CD4-positive, alpha-beta T cell treated with Interleukin-4 for 1 hour (primary cell): ENCODE measurements around the gene ATP5PD.
"Not testable (repeated sequence)": the region's sequence is repeated elsewhere in the genome, so short reads cannot be mapped to it uniquely, and the experiment has no call there.

Source experiments
- DNase-seq, 2 donors: peaks; one replicate each; pipeline ENCODE4 v3.0.0-alpha.2; 2020 to 2022

Gene ATP5PD

GRCh38 chr17:75019146-75019545 lies 27.6 kb downstream of the ATP5PD start:
- no peak for DNase-seq

- no peak for DNase-seq
Measured at GRCh38 chr17:75013092-75013559, 33.6 kb downstream of the ATP5PD start.

GRCh38 chr17:75012346-75013091 lies 34.2 kb downstream of the ATP5PD start, which contains the start of gene MRPL58:
Gene MRPL58, plus strand, starts transcription at chr17:75012670. Its CDS starts 17 bp downstream, at chr17:75012687.
- DNase-seq = peak; percentile 82 to 83

- DNase-seq = no peak
Measured at GRCh38 chr17:75012096-75012345, 34.7 kb downstream of the ATP5PD start.

GRCh38 chr17:75011401-75012095 lies 35.2 kb downstream of the ATP5PD start:
- no peak for DNase-seq

- no peak for DNase-seq
Measured at GRCh38 chr17:75010683-75011400, 35.9 kb downstream of the ATP5PD start.

- DNase-seq = no peak
Measured at GRCh38 chr17:75009139-75009724, 37.5 kb downstream of the ATP5PD start.

GRCh38 chr17:75008373-75008772 lies 38.4 kb downstream of the ATP5PD start:
- no peak for DNase-seq

- no peak for DNase-seq
Measured at GRCh38 chr17:75006653-75007052, 40.1 kb downstream of the ATP5PD start.

- not testable (repeated sequence) for DNase-seq
Measured at GRCh38 chr17:75006084-75006483, 40.7 kb downstream of the ATP5PD start.

- DNase-seq = no peak
Measured at GRCh38 chr17:75005291-75005690, 41.5 kb downstream of the ATP5PD start.

GRCh38 chr17:75004371-75004770 lies 42.4 kb downstream of the ATP5PD start:
- no peak for DNase-seq

GRCh38 chr17:75003957-75004355 lies 42.8 kb downstream of the ATP5PD start:
- DNase-seq = no peak

GRCh38 chr17:75003070-75003956 lies 43.5 kb downstream of the ATP5PD start:
- no peak for DNase-seq

GRCh38 chr17:75001915-75002843 lies 44.6 kb downstream of the ATP5PD start:
- DNase-seq = no peak

GRCh38 chr17:74999523-74999922 lies 47.2 kb downstream of the ATP5PD start:
- DNase-seq = no peak

- DNase-seq = no peak
Measured at GRCh38 chr17:74998783-74999182, 48.0 kb downstream of the ATP5PD start.

GRCh38 chr17:74995847-74996246 lies 50.9 kb downstream of the ATP5PD start:
- no peak for DNase-seq

- DNase-seq = no peak
Measured at GRCh38 chr17:74994440-74994839, 52.3 kb downstream of the ATP5PD start.

GRCh38 chr17:74992223-74992622 lies 54.5 kb downstream of the ATP5PD start:
- DNase-seq = no peak

GRCh38 chr17:74990581-74991105 lies 56.1 kb downstream of the ATP5PD start:
- DNase-seq = no peak
